ENCODE measurements around the gene SLC1A1.

SLC1A1 gene

GRCh38 chr9:4566806-4567205 is 76.5 kb downstream of the SLC1A1 start:
- no peak for ATAC-seq
- TF ChIP-seq PPARA (CRISPR knock-in tag; IDR thresholded peaks at IDR 0.05; ENCODE audit: borderline replicate concordance) (no peak), ZFP3 (CRISPR knock-in tag; IDR thresholded peaks at IDR 0.05) (no peak), ZNF8 (CRISPR knock-in tag; IDR thresholded peaks at IDR 0.05) (no peak), ZNF70 (CRISPR knock-in tag; IDR thresholded peaks at IDR 0.05) (no peak), ZC3H10 (CRISPR knock-in tag; IDR thresholded peaks at IDR 0.05) (no peak), PATZ1 (CRISPR knock-in tag; IDR thresholded peaks at IDR 0.05; ENCODE audit: borderline replicate concordance) (no peak)

- TF ChIP-seq, protein P1, sequence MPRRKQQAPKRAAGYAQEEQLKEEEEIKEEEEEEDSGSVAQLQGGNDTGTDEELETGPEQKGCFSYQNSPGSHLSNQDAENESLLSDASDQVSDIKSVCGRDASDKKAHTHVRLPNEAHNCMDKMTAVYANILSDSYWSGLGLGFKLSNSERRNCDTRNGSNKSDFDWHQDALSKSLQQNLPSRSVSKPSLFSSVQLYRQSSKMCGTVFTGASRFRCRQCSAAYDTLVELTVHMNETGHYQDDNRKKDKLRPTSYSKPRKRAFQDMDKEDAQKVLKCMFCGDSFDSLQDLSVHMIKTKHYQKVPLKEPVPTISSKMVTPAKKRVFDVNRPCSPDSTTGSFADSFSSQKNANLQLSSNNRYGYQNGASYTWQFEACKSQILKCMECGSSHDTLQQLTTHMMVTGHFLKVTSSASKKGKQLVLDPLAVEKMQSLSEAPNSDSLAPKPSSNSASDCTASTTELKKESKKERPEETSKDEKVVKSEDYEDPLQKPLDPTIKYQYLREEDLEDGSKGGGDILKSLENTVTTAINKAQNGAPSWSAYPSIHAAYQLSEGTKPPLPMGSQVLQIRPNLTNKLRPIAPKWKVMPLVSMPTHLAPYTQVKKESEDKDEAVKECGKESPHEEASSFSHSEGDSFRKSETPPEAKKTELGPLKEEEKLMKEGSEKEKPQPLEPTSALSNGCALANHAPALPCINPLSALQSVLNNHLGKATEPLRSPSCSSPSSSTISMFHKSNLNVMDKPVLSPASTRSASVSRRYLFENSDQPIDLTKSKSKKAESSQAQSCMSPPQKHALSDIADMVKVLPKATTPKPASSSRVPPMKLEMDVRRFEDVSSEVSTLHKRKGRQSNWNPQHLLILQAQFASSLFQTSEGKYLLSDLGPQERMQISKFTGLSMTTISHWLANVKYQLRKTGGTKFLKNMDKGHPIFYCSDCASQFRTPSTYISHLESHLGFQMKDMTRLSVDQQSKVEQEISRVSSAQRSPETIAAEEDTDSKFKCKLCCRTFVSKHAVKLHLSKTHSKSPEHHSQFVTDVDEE (CRISPR knock-in tag; IDR thresholded peaks at IDR 0.05): no peak
- TF ChIP-seq ZFP3 (CRISPR knock-in tag; IDR thresholded peaks at IDR 0.05) (no peak), PATZ1 (CRISPR knock-in tag; IDR thresholded peaks at IDR 0.05; ENCODE audit: borderline replicate concordance) (no peak), SNAI2 (CRISPR knock-in tag; IDR thresholded peaks at IDR 0.05) (no peak), ISL1 (CRISPR knock-in tag; IDR thresholded peaks at IDR 0.05) (no peak), POU6F1 (CRISPR knock-in tag; IDR thresholded peaks at IDR 0.05; ENCODE audit: borderline replicate concordance, low read depth) (no peak), PPARA (CRISPR knock-in tag; IDR thresholded peaks at IDR 0.05; ENCODE audit: borderline replicate concordance) (no peak)
- TF ChIP-seq, protein P2, sequence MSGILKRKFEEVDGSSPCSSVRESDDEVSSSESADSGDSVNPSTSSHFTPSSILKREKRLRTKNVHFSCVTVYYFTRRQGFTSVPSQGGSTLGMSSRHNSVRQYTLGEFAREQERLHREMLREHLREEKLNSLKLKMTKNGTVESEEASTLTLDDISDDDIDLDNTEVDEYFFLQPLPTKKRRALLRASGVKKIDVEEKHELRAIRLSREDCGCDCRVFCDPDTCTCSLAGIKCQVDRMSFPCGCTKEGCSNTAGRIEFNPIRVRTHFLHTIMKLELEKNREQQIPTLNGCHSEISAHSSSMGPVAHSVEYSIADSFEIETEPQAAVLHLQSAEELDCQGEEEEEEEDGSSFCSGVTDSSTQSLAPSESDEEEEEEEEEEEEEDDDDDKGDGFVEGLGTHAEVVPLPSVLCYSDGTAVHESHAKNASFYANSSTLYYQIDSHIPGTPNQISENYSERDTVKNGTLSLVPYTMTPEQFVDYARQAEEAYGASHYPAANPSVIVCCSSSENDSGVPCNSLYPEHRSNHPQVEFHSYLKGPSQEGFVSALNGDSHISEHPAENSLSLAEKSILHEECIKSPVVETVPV (CRISPR knock-in tag; IDR thresholded peaks at IDR 0.05): no peak
- no peak for ATAC-seq
Measured at GRCh38 chr9:4567601-4568000, 77.3 kb downstream of the SLC1A1 start.

DNA sequence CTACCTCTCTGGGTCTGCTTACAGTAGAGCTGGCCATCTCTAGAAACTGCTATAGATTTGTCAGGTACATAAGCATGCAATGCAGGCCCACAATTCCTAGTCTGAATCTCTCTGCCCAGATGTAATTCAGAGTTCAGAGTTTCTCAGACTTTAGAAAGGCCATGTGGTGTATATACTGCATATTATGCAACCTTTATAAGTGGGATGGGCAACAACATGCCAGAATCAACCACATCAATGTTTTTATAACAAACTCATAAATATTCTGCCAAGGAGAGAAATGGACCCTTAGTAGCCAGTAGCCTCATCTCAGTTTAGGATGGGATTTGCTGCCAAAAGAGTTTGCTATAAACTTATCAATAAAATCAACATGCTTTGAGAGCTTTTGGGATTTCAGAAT is 78.8 kb downstream of the SLC1A1 start:
- no peak for ATAC-seq
- TF ChIP-seq POU6F1 (CRISPR knock-in tag; IDR thresholded peaks at IDR 0.05; ENCODE audit: borderline replicate concordance, low read depth) (no peak), OSR1 (CRISPR knock-in tag; IDR thresholded peaks at IDR 0.05) (no peak), SNAI2 (CRISPR knock-in tag; IDR thresholded peaks at IDR 0.05) (no peak), ESRRG (CRISPR knock-in tag; IDR thresholded peaks at IDR 0.05) (no peak), BACH2 (CRISPR knock-in tag; IDR thresholded peaks at IDR 0.05; ENCODE audit: borderline replicate concordance) (no peak)

DNA sequence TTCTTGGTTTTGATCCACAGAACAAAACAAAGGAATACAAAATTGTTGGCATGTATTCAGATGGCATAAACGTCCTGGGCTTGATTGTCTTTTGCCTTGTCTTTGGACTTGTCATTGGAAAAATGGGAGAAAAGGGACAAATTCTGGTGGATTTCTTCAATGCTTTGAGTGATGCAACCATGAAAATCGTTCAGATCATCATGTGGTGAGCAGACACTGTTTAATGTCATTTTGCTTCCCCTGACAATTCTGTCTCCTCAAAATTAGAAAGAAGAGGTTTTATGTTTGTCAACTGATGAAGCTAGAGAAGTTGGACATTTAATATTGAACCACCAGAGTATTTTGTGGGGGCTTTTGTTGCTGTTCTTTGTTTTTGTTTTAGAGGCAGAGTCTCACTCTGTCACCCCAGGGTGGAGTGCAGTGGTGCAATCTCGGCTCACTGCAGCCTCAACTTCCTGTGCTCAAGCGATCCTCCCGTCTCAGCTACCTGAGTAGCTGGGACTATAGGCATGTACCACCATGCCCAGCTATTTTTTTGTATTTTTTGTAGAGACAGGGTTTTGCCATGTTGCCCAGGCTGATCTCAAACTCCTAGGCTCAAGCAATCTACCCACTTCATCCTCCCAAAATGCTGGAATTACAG is 82.0 kb downstream of the SLC1A1 start:
- no peak for ATAC-seq
- TF ChIP-seq ZC3H10 (CRISPR knock-in tag; IDR thresholded peaks at IDR 0.05): no peak
- no peak for TF ChIP-seq ZFP30 (CRISPR knock-in tag; IDR thresholded peaks at IDR 0.05)
- no peak for TF ChIP-seq BACH2 (CRISPR knock-in tag; IDR thresholded peaks at IDR 0.05; ENCODE audit: borderline replicate concordance)

Data from SK-N-SH treated with all-trans-retinoic acid at 6 μM for 48 hours (cell line).